Measurements from ENCODE around the gene PRKCE.

GRCh38 chr2:45826460-45826859 lies 175.0 kb downstream of the PRKCE start:
- TF ChIP-seq CTCF (IDR thresholded peaks at IDR 0.05) (no peak), POLR2A (IDR thresholded peaks at IDR 0.05) (no peak)
